Esophagus squamous epithelium (tissue), 5 donors: ENCODE results near the gene CFAP299. TPM values are rescaled to one million over a fixed set of nuclear protein-coding genes. Genes with fewer than 3 reads are reported as not detected.
A peak's percentile ranks its signal among the peaks of the same experiment; 100 is the strongest.
"Not testable (repeated sequence)": the region's sequence is repeated elsewhere in the genome, so short reads cannot be mapped to it uniquely, and the experiment has no call there.

ENCODE experiments used
- DNase-seq: peaks from one replicate; lab custom pipeline; 2025; lab: John Stamatoyannopoulos, UW
- H3K27ac ChIP-seq, 4 donors: fragments of 200-600 bp; sonication (generic); one replicate each; pipeline ENCODE4 v1.5.1; 2016 to 2019; ENCODE audit warnings: mild to moderate bottlenecking in 1 of 4
- H3K27me3 ChIP-seq, 4 donors: fragments of 200-600 bp; sonication (generic); 1 replicate in 3 of 4; 2 replicates in 1 of 4; pipeline versions ENCODE4 v1.5.1 to v1.6.0; 2017 to 2021; ENCODE audit warnings: antibody characterized with exemption in 1 of 4
- H3K36me3 ChIP-seq, 3 donors: fragments of 200-600 bp; sonication (generic); one replicate each; pipeline ENCODE4 v1.5.1; 2016 to 2019
- H3K4me1 ChIP-seq, 3 donors: fragments of 200-600 bp; sonication (generic); one replicate each; pipeline ENCODE4 v1.5.1; 2017 to 2019
- H3K4me3 ChIP-seq, 4 donors: fragments of 200-600 bp; sonication (generic); 1 replicate in 3 of 4; 2 replicates in 1 of 4; pipeline ENCODE4 v1.5.1; 2016 to 2019; ENCODE audit warnings: mild to moderate bottlenecking in 2 of 4, moderate library complexity in 1 of 4
- H3K9me3 ChIP-seq, 3 donors: fragments of 200-600 bp; sonication (generic); one replicate each; pipeline ENCODE4 v1.5.1; 2016 to 2019
- CTCF ChIP-seq, 6 experiments: fragments of 450-650 bp in 4 of 6; fragments of 200-600 bp in 2 of 6; sonication (generic) in 2 of 6; IDR thresholded peaks; one replicate each; pipeline ENCODE4 v1.5.1; 2016 to 2019; ENCODE audit warnings: antibody characterized with exemption in 6 of 6, mild to moderate bottlenecking in 4 of 6, moderate library complexity in 4 of 6
- POLR2A ChIP-seq, 4 donors: fragments of 450-650 bp; IDR thresholded peaks; one replicate each; pipeline ENCODE4 v1.6.1; 2017; ENCODE audit warnings: antibody characterized with exemption in 4 of 4, mild to moderate bottlenecking in 4 of 4, moderate library complexity in 3 of 4
- WGBS, 2 donors: methylation state at CpG; one replicate each; pipeline ENCODE4 v1.1.5; 2018; 5-methylcytosine and 5-hydroxymethylcytosine counted together
- intact Hi-C: fragments of 100-400 bp; cut with DNase I; formaldehyde crosslinking; loops from one replicate; pipeline ENCODE4 v1.15.0; 2022
- total RNA-seq, 4 donors: library from RNA; depleted of rRNA; stranded (reverse); fragments of >200 nt; gene quantifications; one replicate each; pipeline ENCODE4 v1.1.0, GENCODE V29; 2016
- donor health status: DM: yes; HTN: yes; CAD: no.

The CFAP299 gene
- not detected for total RNA-seq

GRCh38 chr4:80335554-80336358 lies at the start of gene CFAP299:
Gene CFAP299 (plus strand): TSS chr4:80335730.
- Histone ChIP-seq H3K36me3 (no peaks in the 10 kb centered on the region), H3K4me3 (peak within 1 kb of the TSS; percentile 32 to 71 (median 49)), H3K4me1 (peaks cover 5 to 18% (median 10%) of the 10 kb centered on the region in 3 donors), H3K27me3 (peaks cover 0 to 83% (median 2%) of the 10 kb centered on the region in 4 donors), H3K27ac (no peak within 1 kb of the TSS), H3K9me3 (no peaks in the 10 kb centered on the region)
- peak; percentile 1 for DNase-seq
- intact Hi-C loops = no loop called here
- TF ChIP-seq CTCF (IDR thresholded peaks at IDR 0.05) (peak in 1 of 6 experiments; percentile 10), POLR2A (IDR thresholded peaks at IDR 0.05) (no peak)
- WGBS, 2 donors = 3 to 10% methylated on average over 6 to 21 of the region's 49 CpGs

- Histone ChIP-seq H3K36me3 (no peaks in the 10 kb centered on the region), H3K4me1 (no peaks in the 10 kb centered on the region), H3K4me3 (no peak overlapping the region), H3K27ac (no peak overlapping the region), H3K27me3 (peaks cover 0 to 11% (median 0%) of the 10 kb centered on the region in 4 donors), H3K9me3 (no peaks in the 10 kb centered on the region)
- WGBS, 2 donors = 47 to 55% methylated on average over 7 of the region's 7 CpGs
- intact Hi-C loops = no loop called here
- no peak for DNase-seq
- TF ChIP-seq CTCF (IDR thresholded peaks at IDR 0.05) = no peak
- no peak for TF ChIP-seq POLR2A (IDR thresholded peaks at IDR 0.05)
Measured at GRCh38 chr4:80286451-80286850, 49.1 kb upstream of the CFAP299 start.

- H3K27ac ChIP-seq, H3K4me1 ChIP-seq, intact Hi-C loops, H3K4me3 ChIP-seq, DNase-seq, H3K9me3 ChIP-seq, H3K36me3 ChIP-seq: not testable (repeated sequence)
- 84 to 94% methylated on average over 2 of the region's 2 CpGs for WGBS, 2 donors
- H3K27me3 ChIP-seq = peaks cover 0 to 14% (median 0%) of the 10 kb centered on the region in 4 donors
Measured at GRCh38 chr4:80290665-80291064, 44.9 kb upstream of the CFAP299 start.

GRCh38 chr4:80294206-80294605 lies 41.3 kb upstream of the CFAP299 start:
- no peaks in the 10 kb centered on the region for H3K4me1 ChIP-seq
- no peak for DNase-seq
- no peak overlapping the region for H3K4me3 ChIP-seq
- no peaks in the 10 kb centered on the region for H3K9me3 ChIP-seq
- H3K27ac ChIP-seq = no peak overlapping the region
- H3K36me3 ChIP-seq = no peaks in the 10 kb centered on the region
- TF ChIP-seq CTCF (IDR thresholded peaks at IDR 0.05) = no peak
- TF ChIP-seq POLR2A (IDR thresholded peaks at IDR 0.05) = no peak
- WGBS, 2 donors = 84% methylated on average over 2 of the region's 2 CpGs
- intact Hi-C loops = no loop called here
- peaks cover 0 to 7% (median 0%) of the 10 kb centered on the region in 4 donors for H3K27me3 ChIP-seq

- no peak overlapping the region for H3K27ac ChIP-seq
- TF ChIP-seq POLR2A (IDR thresholded peaks at IDR 0.05) (no peak), CTCF (IDR thresholded peaks at IDR 0.05) (no peak)
- no peaks in the 10 kb centered on the region for H3K9me3 ChIP-seq
- no peak overlapping the region for H3K4me3 ChIP-seq
- DNase-seq = no peak
- 50 to 53% methylated on average over 3 of the region's 3 CpGs for WGBS, 2 donors
- peaks cover 0 to 7% (median 0%) of the 10 kb centered on the region in 4 donors for H3K27me3 ChIP-seq
- intact Hi-C loops = no loop called here
- H3K4me1 ChIP-seq = no peaks in the 10 kb centered on the region
- no peaks in the 10 kb centered on the region for H3K36me3 ChIP-seq
Measured at GRCh38 chr4:80295336-80295735, 40.2 kb upstream of the CFAP299 start.
